ENCODE measurements around the gene BRD3.

Gene BRD3

DNA sequence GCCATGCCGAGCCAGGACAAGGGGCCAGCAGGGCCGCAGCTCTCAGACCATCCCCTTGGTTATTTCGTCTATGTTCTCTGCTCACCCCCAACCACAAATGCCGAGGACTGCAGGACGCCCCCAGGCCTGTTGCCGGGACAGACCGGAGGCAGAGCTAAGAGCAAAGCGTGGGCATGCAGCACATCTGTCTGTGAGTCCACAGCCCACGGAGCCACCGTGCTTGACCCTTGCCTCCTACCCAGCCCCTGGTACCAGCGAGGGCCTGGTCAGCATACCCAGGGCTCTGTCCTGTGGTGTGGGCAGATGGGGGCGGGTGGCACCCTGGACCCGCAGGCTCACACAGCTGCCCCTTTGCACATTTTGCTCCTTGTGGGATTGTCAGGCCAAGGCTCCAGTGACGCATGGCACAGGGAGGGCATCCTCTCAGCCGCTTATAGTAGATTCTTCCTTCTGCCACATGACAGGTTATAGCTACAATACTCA is 4.7 kb downstream of the BRD3 start:
- H3K9me3 ChIP-seq (ENCODE audit: low read length), result no peaks in the 10 kb centered on the region
- peaks cover 20% of the 10 kb centered on the region for H3K4me1 ChIP-seq (ENCODE audit: insufficient read depth, low read length)
- H3K36me3 ChIP-seq (ENCODE audit: insufficient read depth, low read length), result peaks cover 2% of the 10 kb centered on the region
- no peak overlapping the region for H2AFZ ChIP-seq (ENCODE audit: low read depth, low read length)
- H3K4me3 ChIP-seq (ENCODE audit: low read length), result no peak overlapping the region
- no peaks in the 10 kb centered on the region for H3K27me3 ChIP-seq (ENCODE audit: insufficient read depth, low read length)

DNA sequence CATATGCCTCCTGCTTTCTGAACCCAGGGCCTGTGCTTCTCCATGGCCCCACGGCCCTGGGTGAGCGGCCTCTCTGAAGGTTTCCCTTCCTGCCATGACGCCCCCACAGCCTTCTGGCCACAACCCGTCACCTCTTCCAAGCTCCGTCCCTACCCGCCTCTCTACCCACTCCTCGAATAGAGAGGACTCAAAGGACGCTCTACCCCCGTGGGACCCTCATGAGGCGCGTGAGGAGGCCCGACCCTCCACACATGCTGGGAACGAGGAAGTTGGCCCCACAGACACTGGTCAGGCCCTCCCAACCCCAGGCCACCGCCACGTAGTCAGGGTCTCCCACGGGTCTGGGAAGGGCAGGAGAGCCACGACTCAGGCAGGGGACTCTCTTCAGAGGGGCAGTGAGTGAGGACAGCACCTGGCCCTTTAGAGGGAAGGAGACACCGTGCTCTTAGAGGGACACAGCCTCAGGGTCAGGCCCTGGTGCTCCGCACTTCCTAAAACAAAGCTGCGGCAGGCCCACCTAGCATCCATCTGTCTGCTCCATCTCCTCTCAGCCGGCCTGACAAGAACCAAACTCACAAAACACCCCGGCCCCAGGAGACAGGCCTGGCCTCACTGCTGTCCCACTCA is 5.3 kb downstream of the BRD3 start:
- no peak overlapping the region for H3K4me3 ChIP-seq (ENCODE audit: low read length)
- peaks cover 2% of the 10 kb centered on the region for H3K36me3 ChIP-seq (ENCODE audit: insufficient read depth, low read length)
- no peaks in the 10 kb centered on the region for H3K27me3 ChIP-seq (ENCODE audit: insufficient read depth, low read length)
- no peaks in the 10 kb centered on the region for H3K9me3 ChIP-seq (ENCODE audit: low read length)
- H2AFZ ChIP-seq (ENCODE audit: low read depth, low read length), result no peak overlapping the region
- peaks cover 24% of the 10 kb centered on the region for H3K4me1 ChIP-seq (ENCODE audit: insufficient read depth, low read length)

DNA sequence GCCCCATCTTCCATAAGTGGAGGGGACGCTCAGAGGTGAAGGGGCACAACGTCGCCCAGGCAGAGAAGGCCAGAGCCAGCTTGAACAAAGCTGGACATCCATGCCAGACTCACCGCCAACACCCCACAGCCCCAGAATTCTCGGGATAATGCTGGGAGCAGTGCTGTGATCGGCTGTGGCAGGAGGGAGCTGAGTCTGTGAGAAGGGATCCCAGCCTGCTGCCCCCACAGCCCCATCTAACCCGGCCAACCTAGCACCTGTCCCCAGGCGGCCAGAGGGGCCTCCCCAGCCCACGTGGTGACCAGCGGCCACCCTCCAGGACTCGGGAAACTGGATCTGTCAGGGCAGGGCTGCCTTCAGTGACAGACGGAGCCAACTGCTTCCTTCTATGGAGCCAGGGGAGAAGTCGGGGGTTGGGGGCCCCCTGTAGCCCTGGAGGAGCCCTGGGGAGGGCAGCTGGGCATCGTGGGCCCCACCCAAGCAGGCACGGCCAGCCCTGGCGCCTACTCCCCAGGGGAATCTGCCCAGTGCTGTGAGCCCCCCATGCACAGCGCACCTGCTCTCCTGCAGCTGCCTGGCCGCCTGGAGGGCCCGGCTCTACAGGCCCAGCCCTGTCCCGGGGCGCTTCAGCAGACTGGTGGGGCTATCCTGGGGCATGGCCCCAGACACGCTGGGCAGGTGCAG is 6.0 kb downstream of the BRD3 start:
- Histone ChIP-seq H3K9me3 (ENCODE audit: low read length) (no peaks in the 10 kb centered on the region), H3K4me3 (ENCODE audit: low read length) (no peak overlapping the region), H2AFZ (ENCODE audit: low read depth, low read length) (no peak overlapping the region), H3K27me3 (ENCODE audit: insufficient read depth, low read length) (no peaks in the 10 kb centered on the region), H3K4me1 (ENCODE audit: insufficient read depth, low read length) (peaks cover 25% of the 10 kb centered on the region), H3K36me3 (ENCODE audit: insufficient read depth, low read length) (peaks cover 6% of the 10 kb centered on the region)

DNA sequence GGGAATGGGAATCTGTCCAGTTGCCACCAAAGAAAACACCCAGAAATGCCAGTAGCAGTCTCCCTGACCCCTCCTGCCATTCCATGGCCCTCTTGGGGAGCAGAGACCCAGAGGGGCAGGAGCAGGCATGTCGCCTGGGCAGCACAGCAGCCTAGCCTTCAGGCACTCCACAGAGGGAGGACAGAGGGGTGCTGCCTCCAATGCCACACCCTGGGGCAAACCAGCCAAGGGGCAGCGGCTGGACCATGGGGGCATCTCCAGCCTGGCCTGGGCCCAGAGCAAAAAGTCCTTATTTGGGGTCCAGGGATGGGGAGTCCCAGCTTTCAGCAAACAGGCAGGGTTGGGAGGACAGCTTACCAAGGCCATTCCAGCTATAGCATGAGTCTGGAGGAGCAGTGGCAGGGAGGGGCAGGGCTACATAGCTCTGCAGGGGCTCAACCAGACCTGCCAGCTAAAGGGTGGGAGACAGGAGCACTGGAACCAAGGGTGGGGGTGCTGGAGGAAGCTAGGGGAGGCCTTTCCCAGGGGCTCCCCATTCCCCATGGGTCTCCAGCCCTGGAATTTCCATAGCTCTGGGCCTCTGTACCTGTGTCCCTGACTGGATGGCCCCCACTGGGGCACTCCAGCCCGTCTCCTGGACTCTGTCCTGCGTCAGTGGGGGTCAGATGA is 6.7 kb downstream of the BRD3 start:
- Histone ChIP-seq H2AFZ (ENCODE audit: low read depth, low read length) (no peak overlapping the region), H3K36me3 (ENCODE audit: insufficient read depth, low read length) (peaks cover 6% of the 10 kb centered on the region), H3K4me1 (ENCODE audit: insufficient read depth, low read length) (peaks cover 21% of the 10 kb centered on the region), H3K4me3 (ENCODE audit: low read length) (no peak overlapping the region), H3K27me3 (ENCODE audit: insufficient read depth, low read length) (no peaks in the 10 kb centered on the region), H3K9me3 (ENCODE audit: low read length) (no peaks in the 10 kb centered on the region)

DNA sequence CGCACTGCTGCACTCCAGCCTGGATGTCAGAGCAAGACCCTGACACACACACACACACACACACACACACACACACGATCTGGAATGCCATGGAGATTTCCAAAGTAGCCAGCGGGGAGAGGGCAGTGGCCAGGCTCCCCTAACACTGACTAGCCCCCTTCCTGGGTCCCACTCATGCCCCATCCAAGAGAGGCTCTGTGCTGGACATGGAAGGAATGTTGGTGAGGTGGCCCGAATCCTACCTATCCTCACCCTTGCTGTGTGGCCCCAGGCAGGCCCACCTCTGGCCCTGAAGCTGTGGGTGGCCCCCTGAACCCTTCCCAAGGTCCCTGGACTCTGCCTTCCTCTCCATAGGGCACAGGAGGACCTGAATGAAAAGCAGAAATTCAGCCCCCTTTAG is 7.3 kb downstream of the BRD3 start:
- no peaks in the 10 kb centered on the region for H3K27me3 ChIP-seq (ENCODE audit: insufficient read depth, low read length)
- H2AFZ ChIP-seq (ENCODE audit: low read depth, low read length), result no peak overlapping the region
- peaks cover 15% of the 10 kb centered on the region for H3K4me1 ChIP-seq (ENCODE audit: insufficient read depth, low read length)
- H3K36me3 ChIP-seq (ENCODE audit: insufficient read depth, low read length), result peaks cover 6% of the 10 kb centered on the region
- H3K9me3 ChIP-seq (ENCODE audit: low read length), result no peaks in the 10 kb centered on the region
- no peak overlapping the region for H3K4me3 ChIP-seq (ENCODE audit: low read length)

DNA sequence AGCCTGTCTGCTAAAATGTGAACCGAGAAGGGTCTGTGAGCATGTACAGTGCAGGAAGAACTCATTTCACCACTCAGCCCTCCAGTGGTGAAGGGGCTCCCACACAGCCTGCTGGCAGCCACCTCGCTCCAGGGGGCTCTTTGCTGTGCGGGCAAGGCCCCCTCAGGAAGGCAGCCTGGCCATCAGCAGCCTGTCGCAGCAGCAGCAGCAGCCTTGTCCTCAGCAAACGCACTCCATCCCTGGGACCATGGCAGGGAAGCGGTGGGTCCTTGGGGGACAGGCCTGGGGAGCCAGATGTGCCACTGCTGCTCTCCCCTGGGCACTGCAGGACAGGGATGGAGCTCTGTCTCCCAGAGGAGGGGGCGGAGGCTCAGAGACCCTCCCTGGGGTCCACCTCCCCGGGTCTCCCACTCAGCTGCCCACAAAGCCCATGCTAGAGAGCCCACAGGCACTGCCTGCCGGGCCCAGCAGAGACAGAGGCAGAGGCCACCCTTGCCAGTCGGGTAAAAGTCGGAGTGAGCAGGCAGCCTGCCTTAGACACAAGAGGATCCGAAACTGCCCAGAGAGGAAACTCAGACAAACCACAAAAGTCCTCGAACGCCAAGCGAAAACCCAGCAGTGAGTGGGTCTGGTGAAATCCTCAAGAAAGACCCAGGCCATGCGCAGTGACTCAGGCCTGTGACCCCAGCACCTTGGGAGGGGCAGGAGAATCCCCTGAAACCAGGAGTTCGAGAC is 8.0 kb downstream of the BRD3 start:
- no peaks in the 10 kb centered on the region for H3K27me3 ChIP-seq (ENCODE audit: insufficient read depth, low read length)
- H3K36me3 ChIP-seq (ENCODE audit: insufficient read depth, low read length), result peaks cover 6% of the 10 kb centered on the region
- H3K9me3 ChIP-seq (ENCODE audit: low read length), result no peaks in the 10 kb centered on the region
- no peak overlapping the region for H2AFZ ChIP-seq (ENCODE audit: low read depth, low read length)
- H3K4me3 ChIP-seq (ENCODE audit: low read length), result no peak overlapping the region
- peaks cover 14% of the 10 kb centered on the region for H3K4me1 ChIP-seq (ENCODE audit: insufficient read depth, low read length)

DNA sequence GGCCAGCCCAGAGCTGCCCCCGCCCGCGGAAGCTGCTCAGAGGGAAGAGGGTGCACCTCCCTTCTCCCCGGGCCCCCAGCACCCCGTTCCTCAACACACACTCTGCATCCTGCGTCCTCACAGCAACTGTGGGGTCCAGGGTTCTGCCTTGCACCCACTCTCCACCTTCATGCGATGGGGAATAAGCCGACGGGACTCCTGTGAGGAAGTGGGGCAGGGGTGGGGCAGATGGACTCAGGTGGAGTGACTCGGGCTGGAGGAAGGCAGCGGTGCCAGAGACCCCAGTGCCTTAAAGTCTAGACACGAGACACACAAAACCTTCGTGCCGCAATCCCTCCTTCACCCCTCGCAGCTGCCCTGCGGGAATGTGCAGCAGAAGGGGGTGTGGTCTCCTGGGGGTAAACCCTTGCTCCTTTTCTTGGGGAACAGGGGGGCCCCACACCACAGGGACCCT is 8.6 kb downstream of the BRD3 start:
- H2AFZ ChIP-seq (ENCODE audit: low read depth, low read length), result no peak overlapping the region
- no peaks in the 10 kb centered on the region for H3K27me3 ChIP-seq (ENCODE audit: insufficient read depth, low read length)
- no peaks in the 10 kb centered on the region for H3K9me3 ChIP-seq (ENCODE audit: low read length)
- H3K4me1 ChIP-seq (ENCODE audit: insufficient read depth, low read length), result peaks cover 14% of the 10 kb centered on the region
- peaks cover 6% of the 10 kb centered on the region for H3K36me3 ChIP-seq (ENCODE audit: insufficient read depth, low read length)
- H3K4me3 ChIP-seq (ENCODE audit: low read length), result no peak overlapping the region

DNA sequence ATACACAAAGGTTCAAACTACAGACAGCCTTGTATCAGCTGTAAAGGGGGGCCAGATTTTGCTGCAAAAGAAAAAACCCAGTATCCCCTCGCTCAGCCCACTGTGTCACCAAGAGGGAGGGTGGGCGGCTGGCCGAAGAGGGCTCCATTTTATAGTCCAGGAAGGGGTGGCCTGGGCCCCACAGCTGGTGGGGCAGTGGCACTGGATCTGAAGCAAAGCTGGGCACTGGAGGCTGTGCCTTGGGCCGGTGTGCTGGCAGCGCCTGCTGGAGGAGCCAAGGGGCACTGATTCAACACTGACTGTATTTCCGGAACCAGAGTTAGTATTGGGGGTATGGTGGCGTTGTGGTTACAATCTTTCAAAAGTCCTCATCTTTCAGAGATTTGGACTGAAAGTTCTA is 9.1 kb downstream of the BRD3 start:
- H3K4me1 ChIP-seq (ENCODE audit: insufficient read depth, low read length), result peaks cover 14% of the 10 kb centered on the region
- H3K27me3 ChIP-seq (ENCODE audit: insufficient read depth, low read length), result no peaks in the 10 kb centered on the region
- no peak overlapping the region for H3K4me3 ChIP-seq (ENCODE audit: low read length)
- H3K9me3 ChIP-seq (ENCODE audit: low read length), result no peaks in the 10 kb centered on the region
- H3K36me3 ChIP-seq (ENCODE audit: insufficient read depth, low read length), result peaks cover 9% of the 10 kb centered on the region
- no peak overlapping the region for H2AFZ ChIP-seq (ENCODE audit: low read depth, low read length)

DNA sequence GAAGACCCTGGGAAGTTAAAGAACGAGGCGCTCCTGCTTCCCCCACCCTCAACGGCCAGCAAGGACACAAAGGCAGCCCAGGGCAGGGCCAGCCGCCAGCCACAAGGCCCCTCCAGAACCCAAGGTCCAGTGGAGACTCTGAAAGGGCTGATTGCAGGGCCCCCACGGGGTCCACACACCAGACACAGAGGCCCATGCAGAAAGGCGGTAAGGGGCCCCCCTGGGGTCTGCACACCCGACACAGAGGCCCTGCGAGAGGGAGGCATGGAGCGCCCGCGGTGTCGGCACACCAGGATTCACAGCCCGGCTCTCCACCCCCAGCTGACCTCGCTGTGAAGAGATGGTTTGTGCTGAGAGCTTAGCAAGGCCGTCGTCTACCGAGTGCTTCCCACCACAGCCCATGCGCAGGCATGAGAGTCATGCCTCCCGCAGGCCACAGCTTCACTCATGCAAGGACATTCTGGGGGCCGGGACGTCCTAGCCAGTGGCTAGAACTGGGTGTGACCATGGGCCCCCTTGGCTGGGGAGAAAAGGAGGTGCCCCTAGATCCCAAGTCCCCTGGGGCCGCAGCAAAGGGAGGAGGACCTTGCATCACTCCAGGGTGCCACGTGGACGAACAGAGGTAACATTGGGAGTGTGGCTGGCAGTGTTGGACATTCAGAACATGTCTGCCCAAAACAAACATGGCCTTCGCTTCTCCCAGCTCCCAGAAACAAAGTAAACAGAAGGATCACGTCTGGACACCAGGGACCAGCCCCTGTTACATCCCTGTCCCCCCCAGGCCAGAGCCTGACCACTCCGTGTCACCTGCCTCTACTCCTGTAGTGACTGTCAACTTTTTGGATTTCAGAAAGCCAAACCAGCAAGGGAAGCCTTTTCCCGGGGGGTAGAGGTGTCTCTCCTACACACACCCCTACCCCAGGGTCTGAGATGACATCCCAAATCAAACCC is 9.8 kb downstream of the BRD3 start:
- no peak overlapping the region for H2AFZ ChIP-seq (ENCODE audit: low read depth, low read length)
- H3K4me1 ChIP-seq (ENCODE audit: insufficient read depth, low read length), result peaks cover 11% of the 10 kb centered on the region
- H3K36me3 ChIP-seq (ENCODE audit: insufficient read depth, low read length), result peaks cover 10% of the 10 kb centered on the region
- no peak overlapping the region for H3K4me3 ChIP-seq (ENCODE audit: low read length)
- H3K27me3 ChIP-seq (ENCODE audit: insufficient read depth, low read length), result no peaks in the 10 kb centered on the region
- H3K9me3 ChIP-seq (ENCODE audit: low read length), result no peaks in the 10 kb centered on the region

DNA sequence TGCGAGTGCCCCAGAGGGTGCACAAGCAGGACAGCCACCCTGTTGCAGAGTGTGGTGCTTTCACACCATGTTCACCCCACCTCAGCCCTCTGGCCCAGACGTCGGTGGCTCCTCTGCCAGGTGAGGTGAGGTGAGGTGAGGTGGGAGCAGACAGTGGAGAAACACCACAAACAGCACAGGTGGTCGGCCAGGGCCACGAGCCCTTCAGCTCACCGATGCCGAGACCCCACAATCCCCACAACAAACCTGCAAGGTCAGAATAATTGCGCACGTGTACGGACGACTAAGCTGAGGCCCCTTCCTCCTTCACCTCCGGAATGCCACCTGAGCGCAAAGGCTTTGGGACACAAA is 10.5 kb downstream of the BRD3 start:
- H3K36me3 ChIP-seq (ENCODE audit: insufficient read depth, low read length), result peaks cover 18% of the 10 kb centered on the region
- H3K27me3 ChIP-seq (ENCODE audit: insufficient read depth, low read length), result no peaks in the 10 kb centered on the region
- H3K4me3 ChIP-seq (ENCODE audit: low read length), result no peak overlapping the region
- no peak overlapping the region for H2AFZ ChIP-seq (ENCODE audit: low read depth, low read length)
- H3K4me1 ChIP-seq (ENCODE audit: insufficient read depth, low read length), result peaks cover 10% of the 10 kb centered on the region
- H3K9me3 ChIP-seq (ENCODE audit: low read length), result no peaks in the 10 kb centered on the region

DNA sequence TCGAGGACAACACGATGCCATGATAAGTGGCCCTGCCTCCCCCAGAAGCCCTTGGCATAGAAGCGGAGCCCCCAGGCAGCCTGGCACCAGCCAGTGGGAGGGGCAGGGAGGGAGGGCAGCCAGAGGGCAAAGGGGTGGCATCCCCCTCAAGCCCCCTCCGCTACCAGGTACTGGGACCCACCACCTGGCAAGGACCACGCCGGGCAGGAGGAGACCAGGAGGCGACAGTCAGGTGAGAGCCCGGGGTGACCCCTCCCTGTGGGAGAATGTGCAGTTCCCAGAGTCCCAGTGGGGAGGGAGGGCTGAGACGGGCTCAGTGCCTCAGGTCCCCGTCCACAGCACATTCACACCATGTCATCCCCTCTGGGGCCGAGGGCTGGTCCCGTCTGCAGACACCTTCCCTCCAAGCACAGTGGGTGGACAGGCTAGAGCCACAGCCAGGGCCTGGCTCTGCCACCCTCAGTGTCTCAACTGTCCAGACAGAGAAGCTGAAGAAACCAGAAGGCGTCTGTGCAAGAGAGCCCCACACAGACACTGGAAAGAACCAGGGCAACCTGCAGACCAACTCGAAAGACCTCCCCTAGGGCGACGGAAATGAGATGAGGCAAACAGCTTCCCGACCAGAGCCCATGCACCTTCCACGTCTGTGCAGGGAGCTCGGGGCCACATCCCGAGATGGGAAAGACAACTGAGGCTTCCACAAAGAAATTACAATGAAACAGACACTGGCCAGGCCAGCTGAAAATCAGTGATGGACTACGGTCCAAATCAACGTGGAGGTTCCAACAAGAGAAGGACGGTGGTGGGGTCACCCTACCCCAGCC is 11.1 kb downstream of the BRD3 start:
- H2AFZ ChIP-seq (ENCODE audit: low read depth, low read length), result no peak overlapping the region
- no peaks in the 10 kb centered on the region for H3K9me3 ChIP-seq (ENCODE audit: low read length)
- no peak overlapping the region for H3K4me3 ChIP-seq (ENCODE audit: low read length)
- H3K36me3 ChIP-seq (ENCODE audit: insufficient read depth, low read length), result peaks cover 21% of the 10 kb centered on the region
- H3K4me1 ChIP-seq (ENCODE audit: insufficient read depth, low read length), result peaks cover 10% of the 10 kb centered on the region
- no peaks in the 10 kb centered on the region for H3K27me3 ChIP-seq (ENCODE audit: insufficient read depth, low read length)
